Trophoblast cell (in vitro differentiated cells and primary cell): ENCODE measurements around the gene BRSK2.
"Not testable (repeated sequence)": the region's sequence is repeated elsewhere in the genome, so short reads cannot be mapped to it uniquely, and the experiment has no call there.

ENCODE experiments used
- DNase-seq, 2 donors: peaks; one replicate each; pipeline ENCODE4 v3.0.0-alpha.2; 2016
- H2AFZ ChIP-seq: 2 replicates; pipeline ENCODE4 v1.6.1; 2013; ENCODE audit warnings: low read length, moderate library complexity, mild to moderate bottlenecking; ENCODE audit not compliant: insufficient read depth, poor library complexity
- H2AK5ac ChIP-seq: 2 replicates; pipeline ENCODE4 v1.6.1; 2013; ENCODE audit warnings: mild to moderate bottlenecking, low read length
- H2BK120ac ChIP-seq: 2 replicates; pipeline ENCODE4 v1.6.1; 2013; ENCODE audit warnings: low read length, mild to moderate bottlenecking, moderate library complexity; ENCODE audit not compliant: insufficient read depth, poor library complexity
- H2BK12ac ChIP-seq: 2 replicates; pipeline ENCODE4 v1.6.1; 2013; ENCODE audit warnings: mild to moderate bottlenecking, low read length, moderate library complexity
- H2BK5ac ChIP-seq: 2 replicates; pipeline ENCODE4 v1.6.1; 2013; ENCODE audit warnings: low read length, low read depth, moderate library complexity, mild to moderate bottlenecking; ENCODE audit not compliant: poor library complexity
- H3K14ac ChIP-seq: 2 replicates; pipeline ENCODE4 v1.6.1; 2013; ENCODE audit warnings: mild to moderate bottlenecking, low read length
- H3K18ac ChIP-seq: 2 replicates; pipeline ENCODE4 v1.6.1; 2013; ENCODE audit warnings: mild to moderate bottlenecking, low read length
- H3K23ac ChIP-seq: 2 replicates; pipeline ENCODE4 v1.6.1; 2013; ENCODE audit warnings: low read length
- H3K27ac ChIP-seq: 2 replicates; pipeline ENCODE4 v1.5.1; 2013; ENCODE audit warnings: low read depth, mild to moderate bottlenecking, inconsistent platforms, low read length, moderate library complexity
- H3K27me3 ChIP-seq: 2 replicates; pipeline ENCODE4 v1.6.1; 2013; ENCODE audit warnings: inconsistent platforms, mild to moderate bottlenecking, low read length, moderate library complexity; ENCODE audit not compliant: insufficient read depth
- H3K36me3 ChIP-seq, 2 experiments: 1 replicate in 1 of 2; 2 replicates in 1 of 2; pipeline ENCODE4 v1.6.1; 2013; ENCODE audit warnings: low read length in 2 of 2, mild to moderate bottlenecking in 2 of 2, moderate library complexity in 1 of 2; ENCODE audit not compliant: insufficient read depth in 2 of 2, control insufficient read depth in 1 of 2
- H3K4ac ChIP-seq: 2 replicates; pipeline ENCODE4 v1.6.1; 2013; ENCODE audit warnings: low read depth, mild to moderate bottlenecking, low read length, moderate library complexity
- H3K4me1 ChIP-seq, 2 experiments: 1 replicate in 1 of 2; 2 replicates in 1 of 2; pipeline ENCODE4 v1.6.1; 2013; ENCODE audit warnings: low read length in 2 of 2, mild to moderate bottlenecking in 2 of 2, moderate library complexity in 1 of 2; ENCODE audit not compliant: insufficient read depth in 2 of 2, control insufficient read depth in 1 of 2
- H3K4me2 ChIP-seq: 2 replicates; pipeline ENCODE4 v1.6.1; 2013; ENCODE audit warnings: inconsistent platforms, mild to moderate bottlenecking, low read length, moderate library complexity
- H3K4me3 ChIP-seq: 2 replicates; pipeline ENCODE4 v1.5.1; 2013; ENCODE audit warnings: mild to moderate bottlenecking, low read depth, low read length, inconsistent platforms
- H3K79me1 ChIP-seq: one replicate; pipeline ENCODE4 v1.6.1; 2013; ENCODE audit warnings: low read length
- H3K79me2 ChIP-seq: 2 replicates; pipeline ENCODE4 v1.6.1; 2013; ENCODE audit warnings: low read length, mild to moderate bottlenecking; ENCODE audit not compliant: control insufficient read depth, insufficient read depth, poor library complexity
- H3K9ac ChIP-seq: 2 replicates; pipeline ENCODE4 v1.6.1; 2013; ENCODE audit warnings: mild to moderate bottlenecking, low read length
- H3K9me3 ChIP-seq: 2 replicates; pipeline ENCODE4 v1.6.1; 2013; ENCODE audit warnings: low read depth, mild to moderate bottlenecking, control low read depth, inconsistent platforms, low read length; ENCODE audit not compliant: insufficient read depth
- H4K12ac ChIP-seq: 2 replicates; pipeline ENCODE4 v1.6.1; 2013; ENCODE audit warnings: low read depth, mild to moderate bottlenecking, low read length, moderate library complexity
- H4K8ac ChIP-seq: 2 replicates; pipeline ENCODE4 v1.6.1; 2013; ENCODE audit warnings: low read depth, mild to moderate bottlenecking, low read length, moderate library complexity
- H4K91ac ChIP-seq: one replicate; pipeline ENCODE4 v1.6.1; 2013; ENCODE audit warnings: low read depth, mild to moderate bottlenecking, low read length, moderate library complexity
- WGBS: extraction: QIAGEN DNeasy Blood & Tissue Kit; methylation state at CpG from one replicate; pipeline ENCODE4 v1.1.7; 2013; ENCODE audit warnings: missing lambda C conversion rate; ENCODE audit not compliant: insufficient read length, insufficient coverage; ENCODE audit errors: extremely low coverage; 5-methylcytosine and 5-hydroxymethylcytosine counted together

BRSK2 gene

DNA sequence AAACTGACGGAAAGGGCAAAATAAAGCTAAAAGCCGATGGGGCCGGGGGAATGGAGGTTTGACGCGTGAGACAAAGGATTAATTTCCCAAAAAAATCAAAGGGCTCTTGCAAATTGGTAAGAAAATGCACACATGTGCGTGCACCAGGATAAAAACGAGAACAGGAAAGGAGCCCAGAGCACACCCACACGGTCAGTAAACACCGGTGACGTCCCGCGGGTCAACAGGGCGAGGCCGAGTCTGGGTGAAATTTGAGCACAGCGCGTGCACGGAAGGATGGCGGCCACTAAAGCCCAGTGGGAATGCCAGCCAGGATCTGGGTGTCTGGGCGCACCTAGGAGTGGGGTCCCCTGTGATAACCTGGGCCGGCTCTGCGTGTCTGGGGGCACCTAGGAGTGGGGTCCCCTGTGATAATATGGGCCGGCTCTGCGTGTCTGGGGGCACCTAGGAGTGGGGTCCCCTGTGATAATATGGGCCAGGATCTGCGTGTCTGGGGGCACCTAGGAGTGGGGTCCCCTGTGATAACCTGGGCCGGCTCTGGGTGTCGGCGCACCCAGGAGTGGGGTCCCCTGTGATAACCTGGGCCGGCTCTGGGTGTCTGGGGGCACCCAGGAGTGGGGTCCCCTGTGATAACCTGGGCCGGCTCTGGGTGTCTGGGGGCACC, 44.4 kb downstream of the BRSK2 start:
- Histone ChIP-seq H3K79me2 (no peaks in the 10 kb centered on the region), H3K4me2 (no peak overlapping the region)
- WGBS, result no CpG with 5 or more reads among the region's 29 CpGs

DNA sequence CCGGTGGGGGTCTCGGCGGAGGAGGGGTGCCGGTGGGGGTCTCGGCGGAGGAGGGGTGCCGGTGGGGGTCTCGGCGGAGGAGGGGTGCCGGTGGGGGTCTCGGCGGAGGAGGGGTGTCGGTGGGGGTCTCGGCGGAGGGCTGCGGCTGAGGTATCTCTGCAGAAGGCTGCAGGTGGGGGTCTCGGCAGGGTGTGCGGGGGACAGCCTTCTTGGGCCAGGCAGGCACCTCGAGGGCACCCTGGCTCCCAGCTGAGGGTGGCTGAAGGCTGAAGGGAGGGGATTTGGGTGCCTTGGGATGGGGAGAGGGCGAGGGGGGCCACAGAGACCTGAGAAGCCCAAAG, 45.7 kb downstream of the BRSK2 start:
- H3K9me3 ChIP-seq, H2AFZ ChIP-seq, H4K8ac ChIP-seq, H3K27ac ChIP-seq, H4K12ac ChIP-seq, H2AK5ac ChIP-seq, H3K79me1 ChIP-seq, H2BK12ac ChIP-seq, H3K4me2 ChIP-seq, H3K36me3 ChIP-seq, H3K18ac ChIP-seq, H3K9ac ChIP-seq, H4K91ac ChIP-seq, H2BK5ac ChIP-seq, H3K4ac ChIP-seq, H2BK120ac ChIP-seq, DNase-seq, H3K4me3 ChIP-seq, H3K4me1 ChIP-seq, H3K27me3 ChIP-seq, H3K23ac ChIP-seq, H3K14ac ChIP-seq, H3K79me2 ChIP-seq: not testable (repeated sequence)
- WGBS, result no CpG with 5 or more reads among the region's 20 CpGs

More for the DNA sequence above, 44.4 kb downstream of the BRSK2 start:
- H4K8ac ChIP-seq, result no peak overlapping the region
- no peak overlapping the region for H2AK5ac ChIP-seq
- no peak for DNase-seq
- H2BK12ac ChIP-seq, result no peak overlapping the region
- H3K9ac ChIP-seq, result no peak overlapping the region
- no peak overlapping the region for H3K27ac ChIP-seq
- no peak overlapping the region for H2BK120ac ChIP-seq
- no peak overlapping the region for H4K12ac ChIP-seq
- peaks cover 0 to 3% of the 10 kb centered on the region in 2 experiments for H3K4me1 ChIP-seq
- no peak overlapping the region for H3K4me3 ChIP-seq
- peaks cover 2% of the 10 kb centered on the region for H3K9me3 ChIP-seq
- no peak overlapping the region for H3K4ac ChIP-seq
- no peak overlapping the region for H3K18ac ChIP-seq
- no peaks in the 10 kb centered on the region for H3K27me3 ChIP-seq
- H2BK5ac ChIP-seq, result no peak overlapping the region
- no peak overlapping the region for H2AFZ ChIP-seq
- H4K91ac ChIP-seq, result no peak overlapping the region
- H3K14ac ChIP-seq, result no peak overlapping the region
- H3K79me1 ChIP-seq, result no peaks in the 10 kb centered on the region
- no peak overlapping the region for H3K23ac ChIP-seq
- H3K36me3 ChIP-seq, result no peaks in the 10 kb centered on the region

DNA sequence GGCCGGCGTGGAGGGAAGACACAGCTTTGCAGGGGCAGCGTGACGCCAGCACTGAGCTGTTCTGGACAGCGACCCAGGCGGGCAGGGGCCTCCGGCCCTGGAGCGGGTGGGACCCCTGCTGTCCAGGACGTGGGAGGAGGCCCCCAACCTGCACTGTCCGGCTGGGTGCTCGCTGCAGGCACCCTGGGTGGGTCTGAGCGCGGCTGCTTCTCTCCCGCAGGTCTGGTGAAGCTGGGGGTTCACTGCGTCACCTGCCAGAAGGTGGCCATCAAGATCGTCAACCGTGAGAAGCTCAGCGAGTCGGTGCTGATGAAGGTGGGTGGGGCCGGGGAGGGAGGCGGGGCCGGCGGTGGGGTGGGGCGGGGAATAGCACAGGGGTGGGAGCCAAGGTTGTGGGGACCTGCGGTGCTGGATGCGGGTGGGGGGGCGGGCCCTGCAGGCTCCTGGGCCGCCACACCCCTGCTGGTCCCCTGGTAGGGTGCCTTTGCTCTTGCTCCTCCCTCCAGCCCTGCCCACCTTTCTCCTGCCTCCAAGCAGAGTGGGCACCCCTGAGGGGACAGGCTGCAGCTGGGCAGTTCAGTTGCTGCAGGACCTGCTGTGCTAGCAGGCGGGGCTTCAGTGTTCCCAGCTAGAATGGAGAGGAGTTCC, 46.2 kb downstream of the BRSK2 start:
- Histone ChIP-seq H3K23ac (no peak overlapping the region), H3K9ac (no peak overlapping the region), H3K18ac (no peak overlapping the region), H2AK5ac (no peak overlapping the region), H4K91ac (no peak overlapping the region), H4K8ac (no peak overlapping the region), H2BK120ac (no peak overlapping the region), H4K12ac (no peak overlapping the region), H2AFZ (no peak overlapping the region), H2BK12ac (no peak overlapping the region), H3K4ac (no peak overlapping the region), H3K4me3 (no peak overlapping the region), H3K4me2 (no peak overlapping the region), H3K14ac (no peak overlapping the region), H3K9me3 (no peaks in the 10 kb centered on the region), H3K4me1 (peaks cover 0 to 3% of the 10 kb centered on the region in 2 experiments), H2BK5ac (no peak overlapping the region), H3K79me1 (no peaks in the 10 kb centered on the region), H3K36me3 (no peaks in the 10 kb centered on the region), H3K27me3 (no peaks in the 10 kb centered on the region), H3K79me2 (no peaks in the 10 kb centered on the region), H3K27ac (no peak overlapping the region)
- DNase-seq, result no peak
- WGBS, result no CpG with 5 or more reads among the region's 29 CpGs

DNA sequence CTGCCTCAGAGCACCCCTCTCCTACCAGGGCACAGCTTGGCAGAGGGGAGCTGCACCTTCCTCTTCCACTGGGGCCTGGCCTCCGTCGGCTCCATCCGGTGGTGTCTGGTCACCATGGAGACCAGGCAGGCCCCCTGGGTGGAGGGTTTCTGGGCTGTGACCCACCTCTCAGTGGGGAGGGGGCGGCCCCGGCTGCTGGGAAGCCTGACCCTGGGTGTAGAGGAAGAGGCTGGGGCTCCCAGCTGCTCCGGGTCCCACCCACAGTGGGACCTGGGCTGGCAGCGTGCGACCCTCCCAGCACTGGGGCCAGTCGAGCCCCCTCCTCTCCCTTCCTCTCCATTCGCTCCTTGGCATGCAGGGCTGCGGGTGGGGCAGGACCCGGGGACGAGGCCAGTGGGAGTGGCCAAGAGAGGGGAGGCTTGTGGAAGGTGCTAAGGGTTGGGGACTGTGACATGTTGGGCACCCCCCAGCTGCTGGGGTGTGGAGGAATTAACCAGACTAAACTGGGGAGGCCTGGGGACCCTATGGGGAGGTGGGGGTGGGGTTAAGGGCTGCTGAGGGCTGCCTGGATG, 46.8 kb downstream of the BRSK2 start:
- Histone ChIP-seq H2AFZ (no peak overlapping the region), H3K9ac (no peak overlapping the region), H3K18ac (no peak overlapping the region), H3K4me3 (no peak overlapping the region), H3K79me2 (no peaks in the 10 kb centered on the region), H4K12ac (no peak overlapping the region), H3K23ac (no peak overlapping the region), H4K91ac (no peak overlapping the region), H3K27ac (no peak overlapping the region), H3K4ac (no peak overlapping the region), H3K14ac (no peak overlapping the region), H2BK120ac (no peak overlapping the region), H3K9me3 (no peaks in the 10 kb centered on the region), H2AK5ac (no peak overlapping the region), H2BK12ac (no peak overlapping the region), H3K4me2 (no peak overlapping the region), H2BK5ac (no peak overlapping the region), H3K27me3 (no peaks in the 10 kb centered on the region), H4K8ac (no peak overlapping the region), H3K4me1 (peaks cover 0 to 3% of the 10 kb centered on the region in 2 experiments), H3K36me3 (no peaks in the 10 kb centered on the region), H3K79me1 (no peaks in the 10 kb centered on the region)
- no CpG with 5 or more reads among the region's 13 CpGs for WGBS
- no peak for DNase-seq
